Nephron progenitor cell (in vitro differentiated cells): ENCODE results near the gene NPTX2.

Experiments used
- DNase-seq: peaks from one replicate; pipeline ENCODE4 v3.0.0; 2021
- H3K27ac Mint-ChIP-seq: 2 replicates; pipeline ENCODE4 v1.8.0; 2021; ENCODE audit warnings: mild to moderate bottlenecking, moderate library complexity, mixed read lengths
- H3K27me3 Mint-ChIP-seq: 2 replicates; pipeline ENCODE4 v1.8.0; 2021; ENCODE audit warnings: mild to moderate bottlenecking, low read depth, mixed read lengths; ENCODE audit not compliant: poor library complexity
- H3K36me3 Mint-ChIP-seq: 2 replicates; pipeline ENCODE4 v1.8.0; 2021; ENCODE audit warnings: low read depth, mixed read lengths
- H3K4me1 Mint-ChIP-seq: 2 replicates; pipeline ENCODE4 v1.8.0; 2021; ENCODE audit warnings: mixed read lengths
- H3K4me3 Mint-ChIP-seq: 2 replicates; pipeline ENCODE4 v1.8.0; 2021; ENCODE audit warnings: mild to moderate bottlenecking, moderate library complexity, mixed read lengths
- H3K9me3 Mint-ChIP-seq: 2 replicates; pipeline ENCODE4 v1.8.0; 2021; ENCODE audit warnings: mild to moderate bottlenecking, moderate library complexity, mixed read lengths
- CTCF ChIP-seq: fragments of 200-600 bp; sonication (generic); IDR thresholded peaks from 2 replicates; pipeline ENCODE4 v1.5.0; 2021; ENCODE audit warnings: antibody characterized with exemption

The NPTX2 gene

GRCh38 chr7:98613601-98614425 is 3.3 kb upstream of the NPTX2 start:
- TF ChIP-seq CTCF, result no peak

GRCh38 chr7:98616381-98617050 is 569 bp upstream of the NPTX2 start:
- peaks cover 24% of the 10 kb centered on the region for H3K4me1 Mint-ChIP-seq
- peaks cover 84% of the 10 kb centered on the region for H3K27me3 Mint-ChIP-seq
- H3K4me3 Mint-ChIP-seq, result no peak overlapping the region
- no peak for TF ChIP-seq CTCF
- H3K36me3 Mint-ChIP-seq, result no peaks in the 10 kb centered on the region
- H3K9me3 Mint-ChIP-seq, result no peaks in the 10 kb centered on the region
- DNase-seq, result peak; percentile 28
- no peak overlapping the region for H3K27ac Mint-ChIP-seq

More at GRCh38 chr7:98613601-98614425, 3.3 kb upstream of the NPTX2 start:
- H3K4me3 Mint-ChIP-seq, result no peak overlapping the region
- peaks cover 86% of the 10 kb centered on the region for H3K27me3 Mint-ChIP-seq
- no peak overlapping the region for H3K27ac Mint-ChIP-seq
- DNase-seq, result peak; percentile 72
- H3K36me3 Mint-ChIP-seq, result no peaks in the 10 kb centered on the region
- H3K4me1 Mint-ChIP-seq, result peaks cover 9% of the 10 kb centered on the region
- H3K9me3 Mint-ChIP-seq, result no peaks in the 10 kb centered on the region

GRCh38 chr7:98617960-98618418 is 904 bp downstream of the NPTX2 start:
- peaks cover 34% of the 10 kb centered on the region for H3K4me1 Mint-ChIP-seq
- no peak for TF ChIP-seq CTCF
- peak overlapping the region; percentile 76 for H3K4me3 Mint-ChIP-seq
- no peak overlapping the region for H3K27ac Mint-ChIP-seq
- peaks cover 77% of the 10 kb centered on the region for H3K27me3 Mint-ChIP-seq
- no peaks in the 10 kb centered on the region for H3K9me3 Mint-ChIP-seq
- peak; percentile 36 for DNase-seq
- no peaks in the 10 kb centered on the region for H3K36me3 Mint-ChIP-seq

GRCh38 chr7:98618786-98619185 is 1.7 kb downstream of the NPTX2 start:
- Mint-ChIP-seq H3K9me3 (no peaks in the 10 kb centered on the region), H3K36me3 (no peaks in the 10 kb centered on the region), H3K27me3 (peaks cover 70% of the 10 kb centered on the region), H3K4me1 (peaks cover 34% of the 10 kb centered on the region), H3K27ac (no peak overlapping the region), H3K4me3 (peak overlapping the region; percentile 76)
- DNase-seq, result no peak
- no peak for TF ChIP-seq CTCF

- Mint-ChIP-seq H3K4me3 (no peak overlapping the region), H3K27ac (no peak overlapping the region)
Observed at GRCh38 chr7:98619450-98620321, 2.6 kb downstream of the NPTX2 start.

More at GRCh38 chr7:98619450-98620321, 2.6 kb downstream of the NPTX2 start:
- DNase-seq, result peak; percentile 48
- Mint-ChIP-seq H3K27me3 (peaks cover 63% of the 10 kb centered on the region), H3K4me1 (peaks cover 34% of the 10 kb centered on the region), H3K9me3 (no peaks in the 10 kb centered on the region), H3K36me3 (no peaks in the 10 kb centered on the region)
- TF ChIP-seq CTCF, result no peak
